Stimulated activated CD8-positive, alpha-beta memory T cell treated with anti-CD3 and anti-CD28 coated beads, Interleukin-7, amount 100 ng/mL, for 48 hours (primary cell): Measurements from ENCODE around the gene IGF1.

Experiments
- DNase-seq, 2 donors: peaks; one replicate each; pipeline ENCODE4 v3.0.0-alpha.2; 2020; ENCODE audit warnings: low read depth in 1 of 2; ENCODE audit errors: extremely low read depth in 1 of 2

Gene IGF1

GRCh38 chr12:102498471-102498870 is 18.1 kb upstream of the IGF1 start:
- no peak for DNase-seq

- no peak for DNase-seq
These were observed 17.4 kb upstream of the IGF1 start for GRCh38 chr12:102497743-102498142.

- no peak for DNase-seq
These were observed 16.2 kb upstream of the IGF1 start for GRCh38 chr12:102496591-102496990.

- DNase-seq, result no peak
These were observed 6.9 kb upstream of the IGF1 start for GRCh38 chr12:102487226-102487625.

- DNase-seq, result no peak
These were observed 5.8 kb upstream of the IGF1 start for GRCh38 chr12:102486153-102486552.

- peak; percentile 41 to 63 for DNase-seq
These were observed 4.1 kb upstream of the IGF1 start for GRCh38 chr12:102484428-102484958.

- DNase-seq, result no peak
These were observed 3.7 kb upstream of the IGF1 start for GRCh38 chr12:102484017-102484416.

GRCh38 chr12:102483466-102483865 is 3.1 kb upstream of the IGF1 start:
- no peak for DNase-seq

GRCh38 chr12:102481705-102482425 is 1.5 kb upstream of the IGF1 start:
- no peak for DNase-seq

GRCh38 chr12:102479939-102480338 is 424 bp downstream of the IGF1 start:
- no peak for DNase-seq

GRCh38 chr12:102479099-102479885 is 1.1 kb downstream of the IGF1 start:
- DNase-seq, result no peak

GRCh38 chr12:102478405-102479098 is 1.8 kb downstream of the IGF1 start:
- DNase-seq, result peak in 1 of 2 donors; percentile 39

- DNase-seq, result no peak
These were observed 5.0 kb downstream of the IGF1 start for GRCh38 chr12:102475355-102475754.

- DNase-seq, result no peak
These were observed 5.8 kb downstream of the IGF1 start for GRCh38 chr12:102474438-102475064.

GRCh38 chr12:102472496-102472895 is 7.9 kb downstream of the IGF1 start:
- no peak for DNase-seq

GRCh38 chr12:102471556-102471955 is 8.8 kb downstream of the IGF1 start:
- no peak for DNase-seq

- DNase-seq, result no peak
These were observed 9.4 kb downstream of the IGF1 start for GRCh38 chr12:102470945-102471344.

- no peak for DNase-seq
These were observed 12.0 kb downstream of the IGF1 start for GRCh38 chr12:102468261-102468915.

GRCh38 chr12:102465762-102466560 is 14.4 kb downstream of the IGF1 start:
- DNase-seq, result no peak
